GM06990 (cell line): ENCODE results near the gene CMA1.

Experiments
- DNase-seq: peaks from one replicate; pipeline ENCODE4 v3.0.0-alpha.2; 2011; ENCODE audit not compliant: insufficient read length; ENCODE audit errors: extremely low read depth
- H3K27me3 ChIP-seq: replicated peaks from 2 replicates; pipeline ENCODE4 v1.6.0; 2011; ENCODE audit warnings: low read length; ENCODE audit not compliant: control insufficient read depth, insufficient read depth
- H3K36me3 ChIP-seq: 2 replicates; pipeline ENCODE4 v1.5.1; 2011; ENCODE audit warnings: low read length; ENCODE audit not compliant: control insufficient read depth, insufficient read depth
- H3K4me3 ChIP-seq: replicated peaks from 2 replicates; pipeline ENCODE4 v1.5.1; 2011; ENCODE audit warnings: low read depth, mild to moderate bottlenecking, control low read depth, low read length
- TF ChIP-seq, protein P1 (sequence below): IDR thresholded peaks from 2 replicates; pipeline ENCODE4 v1.5.1; 2011; ENCODE audit warnings: low read length, control low read depth, mild to moderate bottlenecking, inconsistent platforms; ENCODE audit not compliant: insufficient read depth, poor library complexity, severe bottlenecking

The CMA1 gene

DNA sequence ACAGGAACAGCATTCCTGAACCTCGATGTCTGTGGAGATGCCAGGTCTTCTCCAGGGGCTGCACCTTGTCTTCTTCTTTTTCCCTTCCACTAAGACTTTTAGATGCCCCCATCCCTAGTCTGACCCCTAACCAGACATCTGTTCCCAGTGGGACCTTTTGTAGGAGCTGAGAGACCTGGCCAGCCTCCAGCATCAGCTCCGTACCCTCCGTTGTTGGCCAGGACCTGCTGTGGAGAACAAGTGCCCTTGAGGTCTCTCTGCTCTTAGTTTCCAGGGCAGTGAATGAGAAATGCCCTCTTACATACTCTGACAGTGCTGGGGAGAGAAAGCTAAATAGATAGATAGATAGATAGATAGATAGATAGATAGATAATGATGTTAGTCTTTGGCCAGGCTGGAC lies 48.7 kb downstream of the CMA1 start:
- TF ChIP-seq, protein P1, sequence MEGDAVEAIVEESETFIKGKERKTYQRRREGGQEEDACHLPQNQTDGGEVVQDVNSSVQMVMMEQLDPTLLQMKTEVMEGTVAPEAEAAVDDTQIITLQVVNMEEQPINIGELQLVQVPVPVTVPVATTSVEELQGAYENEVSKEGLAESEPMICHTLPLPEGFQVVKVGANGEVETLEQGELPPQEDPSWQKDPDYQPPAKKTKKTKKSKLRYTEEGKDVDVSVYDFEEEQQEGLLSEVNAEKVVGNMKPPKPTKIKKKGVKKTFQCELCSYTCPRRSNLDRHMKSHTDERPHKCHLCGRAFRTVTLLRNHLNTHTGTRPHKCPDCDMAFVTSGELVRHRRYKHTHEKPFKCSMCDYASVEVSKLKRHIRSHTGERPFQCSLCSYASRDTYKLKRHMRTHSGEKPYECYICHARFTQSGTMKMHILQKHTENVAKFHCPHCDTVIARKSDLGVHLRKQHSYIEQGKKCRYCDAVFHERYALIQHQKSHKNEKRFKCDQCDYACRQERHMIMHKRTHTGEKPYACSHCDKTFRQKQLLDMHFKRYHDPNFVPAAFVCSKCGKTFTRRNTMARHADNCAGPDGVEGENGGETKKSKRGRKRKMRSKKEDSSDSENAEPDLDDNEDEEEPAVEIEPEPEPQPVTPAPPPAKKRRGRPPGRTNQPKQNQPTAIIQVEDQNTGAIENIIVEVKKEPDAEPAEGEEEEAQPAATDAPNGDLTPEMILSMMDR: no peak
- no peak for DNase-seq
- H3K36me3 ChIP-seq: no peaks in the 10 kb centered on the region
- H3K27me3 ChIP-seq: no peaks in the 10 kb centered on the region
- H3K4me3 ChIP-seq: no peak overlapping the region

DNA sequence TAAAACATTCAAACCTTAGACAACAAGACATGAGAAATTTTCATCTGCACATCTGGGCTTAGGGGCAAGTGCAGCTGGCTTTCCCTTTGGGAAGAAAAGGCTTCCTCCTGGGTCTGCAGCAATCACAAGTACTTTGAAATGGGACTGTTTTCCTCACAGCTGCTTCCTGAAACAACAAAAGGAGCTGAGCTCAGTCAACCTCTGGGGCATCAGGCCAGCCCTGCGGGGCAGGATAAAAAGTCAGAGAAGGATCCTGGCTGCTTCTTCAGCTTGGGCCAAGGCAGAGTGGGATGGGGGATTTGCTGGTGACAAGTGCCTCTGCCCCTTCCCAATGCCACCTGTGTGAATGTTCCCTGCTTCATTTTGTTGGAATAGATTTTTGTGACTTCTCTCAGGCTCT lies 49.3 kb downstream of the CMA1 start:
- H3K27me3 ChIP-seq: no peaks in the 10 kb centered on the region
- no peak overlapping the region for H3K4me3 ChIP-seq
- no peak for DNase-seq
- H3K36me3 ChIP-seq: no peaks in the 10 kb centered on the region
- TF ChIP-seq, protein P1: no peak

DNA sequence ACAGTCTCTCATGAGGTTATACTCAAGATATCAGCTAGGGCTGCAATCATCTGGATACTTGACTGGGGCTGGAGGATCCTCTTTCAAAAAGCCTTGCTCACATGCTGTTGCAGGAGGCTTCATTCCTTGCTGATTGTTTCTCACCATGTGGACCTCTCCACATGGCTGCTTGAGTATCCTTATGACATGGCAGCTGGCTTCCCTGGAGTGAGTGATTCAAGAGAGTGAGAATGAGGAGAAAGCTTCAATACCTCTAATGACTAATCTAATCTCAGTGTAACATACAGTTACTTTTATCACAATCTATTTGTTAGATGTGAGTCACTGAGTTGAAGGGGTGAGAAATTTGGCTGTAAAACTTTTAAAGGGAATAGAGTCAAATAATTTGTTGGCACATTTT lies 51.1 kb downstream of the CMA1 start:
- DNase-seq: no peak
- Histone ChIP-seq H3K4me3 (no peak overlapping the region), H3K36me3 (no peaks in the 10 kb centered on the region), H3K27me3 (no peaks in the 10 kb centered on the region)
- TF ChIP-seq, protein P1: no peak
